ENCODE data around the gene MCC.
A peak's percentile ranks its signal among the peaks of the same experiment; 100 is the strongest.

Gene MCC

DNA sequence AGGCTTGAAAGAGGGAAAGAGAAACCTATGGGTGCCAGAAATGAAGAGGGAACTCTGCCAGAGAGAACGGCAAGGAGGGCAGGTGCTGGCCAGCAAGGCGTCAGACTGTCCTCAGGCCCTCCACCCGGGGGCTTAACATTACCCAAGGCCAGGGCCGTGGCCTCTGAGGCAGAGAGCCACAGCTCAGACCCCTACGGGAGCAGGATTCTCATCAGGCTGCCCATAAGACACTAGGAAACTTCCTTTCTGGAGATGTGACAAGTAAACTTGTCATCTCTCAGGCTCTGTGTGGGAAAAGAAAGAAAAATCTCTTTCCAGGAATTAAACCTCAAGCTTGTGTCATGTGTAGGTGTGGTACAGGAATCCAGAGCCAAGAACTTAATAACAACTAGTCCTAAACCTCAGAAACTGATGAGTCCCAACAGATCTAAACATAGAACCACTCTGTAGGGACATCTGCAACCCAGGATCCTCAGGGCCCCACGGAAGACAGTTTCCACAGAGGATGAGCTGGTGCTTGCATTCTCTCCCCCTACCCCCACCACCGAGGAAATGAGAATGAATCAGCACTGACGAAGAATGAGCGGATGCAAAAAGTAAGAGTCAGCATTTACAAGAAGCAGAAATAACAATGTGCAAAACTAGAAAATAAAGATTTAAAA, 437.4 kb downstream of the MCC start:
- FAIRE-seq (no peak), DNase-seq (ENCODE audit: insufficient read length, low spot score) (peak; percentile 44)
- no peak for TF ChIP-seq POLR2A (IDR thresholded peaks at IDR 0.05; ENCODE audit: low read depth, low read length)

DNA sequence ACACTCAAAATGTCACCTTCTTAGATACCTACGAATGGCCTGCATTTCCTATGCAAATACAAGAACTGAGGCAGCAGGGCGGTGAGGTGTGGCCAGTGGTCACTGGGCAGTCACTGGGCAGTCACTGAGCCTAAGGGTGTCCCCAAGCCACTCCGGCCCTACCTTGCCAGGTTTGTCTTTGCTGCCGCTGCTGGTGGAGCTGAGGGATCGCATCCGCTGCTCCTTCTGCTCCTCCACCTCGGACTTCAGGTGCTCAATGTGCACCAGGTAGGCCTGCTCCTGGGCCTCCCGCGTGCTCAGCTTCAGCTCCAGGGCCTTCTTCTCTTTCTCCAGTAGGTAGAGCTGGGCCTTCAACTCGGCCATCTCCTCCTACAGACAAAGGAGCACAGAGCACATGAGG, 439.3 kb downstream of the MCC start:
- FAIRE-seq (no peak), DNase-seq (ENCODE audit: insufficient read length, low spot score) (no peak)
- no peak for TF ChIP-seq POLR2A (IDR thresholded peaks at IDR 0.05; ENCODE audit: low read depth, low read length)

DNA sequence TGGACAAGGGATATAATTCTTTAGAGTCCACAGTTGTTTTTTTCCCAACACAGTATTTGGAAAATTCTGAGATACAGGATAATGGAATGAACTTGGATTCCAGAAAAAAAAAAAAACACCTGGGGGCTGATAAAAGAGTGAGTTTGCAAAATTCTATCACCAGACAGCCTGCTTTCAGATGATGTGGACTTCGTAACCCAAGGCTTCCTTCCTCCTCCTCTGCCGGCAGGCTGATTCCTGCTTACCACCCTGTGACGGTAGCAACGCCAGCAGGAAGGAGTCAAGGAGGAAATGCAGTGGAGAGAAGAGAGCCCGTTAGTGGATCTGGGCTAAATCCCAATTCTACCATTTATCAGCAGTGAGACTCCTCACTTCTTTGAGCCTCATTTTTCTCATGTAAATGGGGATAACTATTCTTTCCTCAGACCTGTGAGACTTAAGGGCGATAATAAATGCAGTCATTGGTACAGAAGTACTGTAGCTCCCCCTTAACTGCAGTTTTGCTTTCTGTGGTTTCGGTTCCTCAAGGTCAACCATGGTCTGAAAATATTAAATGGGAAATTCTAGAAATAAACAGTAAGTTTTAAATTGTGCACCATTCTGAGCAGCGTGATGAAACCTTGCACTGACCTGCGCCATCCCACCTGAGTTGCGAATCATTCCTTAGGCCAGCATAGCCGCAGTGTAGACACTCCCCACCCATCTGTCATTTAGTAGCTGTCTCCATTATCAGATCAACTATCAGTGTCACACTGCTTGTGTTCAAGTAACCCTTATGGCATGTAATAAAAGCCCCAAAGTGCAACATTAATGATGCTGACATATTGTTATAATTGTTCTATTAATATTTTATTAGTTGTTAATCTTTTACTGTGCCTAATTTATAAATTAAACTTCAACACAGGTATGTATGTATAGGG, 440.3 kb downstream of the MCC start:
- no peak for TF ChIP-seq POLR2A (IDR thresholded peaks at IDR 0.05; ENCODE audit: low read depth, low read length)
- FAIRE-seq = no peak
- DNase-seq (ENCODE audit: insufficient read length, low spot score) = no peak

DNA sequence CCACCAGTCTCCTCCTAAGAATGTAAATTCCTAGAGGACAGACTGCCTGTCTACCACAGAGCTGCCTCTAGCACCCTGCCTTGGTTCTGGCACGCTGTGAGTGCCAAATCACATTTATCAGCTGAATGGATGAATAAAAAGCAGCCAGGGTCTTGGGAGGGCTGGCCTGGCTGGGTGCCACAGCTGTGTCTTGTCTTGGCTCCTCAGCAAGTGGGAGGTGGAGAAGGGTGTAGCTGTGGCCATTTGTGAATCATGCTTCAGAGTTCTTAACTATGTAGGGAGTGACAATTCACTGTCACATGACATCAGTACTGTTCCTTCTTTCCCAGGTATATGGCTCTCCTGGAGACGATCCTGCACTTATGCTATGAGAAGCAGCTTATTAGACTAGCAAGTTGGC, 441.0 kb downstream of the MCC start:
- FAIRE-seq (no peak), DNase-seq (ENCODE audit: insufficient read length, low spot score) (peak; percentile 28)
- TF ChIP-seq POLR2A (IDR thresholded peaks at IDR 0.05; ENCODE audit: low read depth, low read length) = no peak

DNA sequence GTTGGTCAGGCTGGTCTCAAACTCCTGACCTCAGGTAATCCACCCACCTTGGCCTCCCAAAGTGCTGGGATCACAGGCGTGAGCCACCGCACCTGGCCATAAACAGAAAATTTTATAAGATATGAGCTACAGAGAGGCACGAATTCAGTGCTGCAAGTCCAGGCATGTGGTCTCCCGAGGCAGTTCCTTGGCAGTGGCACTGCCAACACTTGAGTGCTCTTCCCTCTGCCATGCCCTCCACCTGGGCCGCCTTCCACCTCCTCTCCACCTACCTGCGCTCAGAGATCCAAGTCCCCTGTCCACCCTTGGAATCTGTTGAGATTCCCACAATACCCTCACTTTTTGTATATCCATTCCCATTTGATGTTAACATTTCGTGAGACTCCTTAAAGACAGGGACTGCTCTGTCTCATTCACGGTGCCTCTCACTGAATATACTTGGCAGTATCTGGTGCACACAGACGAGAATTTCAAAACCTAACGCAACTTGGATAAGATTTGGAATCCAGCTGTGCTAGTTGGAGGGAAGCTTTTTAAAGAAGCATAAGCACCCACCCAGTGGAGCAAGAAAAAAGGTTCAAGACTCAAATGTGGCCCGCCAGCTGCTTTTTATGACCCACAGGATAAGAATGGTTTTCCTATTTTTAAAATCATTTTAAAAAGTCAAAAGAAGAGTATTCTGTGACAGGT, 443.3 kb downstream of the MCC start:
- FAIRE-seq = no peak
- TF ChIP-seq POLR2A (IDR thresholded peaks at IDR 0.05; ENCODE audit: low read depth, low read length) = no peak
- DNase-seq (ENCODE audit: insufficient read length, low spot score) = no peak

DNA sequence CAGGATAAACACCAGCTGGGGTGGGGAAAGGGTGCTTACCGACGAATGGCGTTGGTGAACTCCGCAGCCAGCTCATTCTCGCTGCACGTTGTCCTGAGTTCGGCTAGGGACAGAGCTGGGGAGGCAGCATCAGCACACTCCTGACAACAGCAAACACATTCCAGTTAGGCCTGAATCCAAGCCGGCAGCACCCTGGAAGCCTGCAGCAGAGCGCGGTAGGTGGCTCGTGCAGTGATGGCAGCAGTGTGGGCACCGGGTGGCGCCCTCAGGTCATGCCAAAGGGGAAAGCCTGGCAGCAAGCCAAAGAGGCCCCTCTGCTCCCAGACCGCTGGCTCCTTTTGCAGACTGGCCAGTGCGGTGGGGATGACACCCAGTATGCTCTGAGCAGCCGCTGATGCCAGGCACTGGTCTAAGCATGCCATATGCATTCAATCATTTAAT, 444.7 kb downstream of the MCC start:
- DNase-seq (ENCODE audit: insufficient read length, low spot score) (no peak), FAIRE-seq (no peak)
- TF ChIP-seq POLR2A (IDR thresholded peaks at IDR 0.05; ENCODE audit: low read depth, low read length) = no peak

DNA sequence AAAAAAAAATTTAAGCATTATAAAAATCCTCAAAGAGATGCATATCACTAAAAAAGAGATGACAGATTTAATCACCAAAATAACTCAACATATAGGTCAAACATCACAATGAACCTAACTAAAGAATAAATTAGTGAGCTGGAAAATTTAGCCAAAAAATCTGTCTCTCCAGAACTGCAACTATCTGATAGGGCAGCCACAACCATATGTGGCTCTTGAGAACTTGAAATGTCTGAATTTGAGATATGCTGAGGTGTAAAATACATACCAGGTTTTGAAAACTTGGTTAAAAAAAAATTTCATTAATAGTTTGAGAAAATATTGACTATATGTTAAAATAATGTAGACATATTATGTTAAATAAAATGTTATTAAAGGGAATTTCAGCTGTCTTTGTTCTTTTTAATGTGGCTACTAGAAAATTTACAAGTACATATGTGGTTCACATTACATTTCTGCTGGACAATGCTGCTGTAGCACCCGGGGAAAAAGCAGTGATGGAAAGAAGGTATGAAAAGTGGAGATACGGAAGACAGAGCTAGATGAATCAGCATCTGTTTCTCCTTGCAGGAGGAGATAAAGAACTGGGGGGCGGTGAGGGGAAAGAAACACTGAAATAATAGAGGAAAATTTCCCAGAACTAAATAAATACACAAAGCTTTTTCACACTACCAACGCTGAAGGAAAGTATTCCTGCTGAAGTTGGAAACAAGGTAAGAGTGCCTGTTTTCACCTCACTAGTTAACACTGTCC, 445.6 kb downstream of the MCC start:
- FAIRE-seq (no peak), DNase-seq (ENCODE audit: insufficient read length, low spot score) (no peak)
- no peak for TF ChIP-seq POLR2A (IDR thresholded peaks at IDR 0.05; ENCODE audit: low read depth, low read length)

DNA sequence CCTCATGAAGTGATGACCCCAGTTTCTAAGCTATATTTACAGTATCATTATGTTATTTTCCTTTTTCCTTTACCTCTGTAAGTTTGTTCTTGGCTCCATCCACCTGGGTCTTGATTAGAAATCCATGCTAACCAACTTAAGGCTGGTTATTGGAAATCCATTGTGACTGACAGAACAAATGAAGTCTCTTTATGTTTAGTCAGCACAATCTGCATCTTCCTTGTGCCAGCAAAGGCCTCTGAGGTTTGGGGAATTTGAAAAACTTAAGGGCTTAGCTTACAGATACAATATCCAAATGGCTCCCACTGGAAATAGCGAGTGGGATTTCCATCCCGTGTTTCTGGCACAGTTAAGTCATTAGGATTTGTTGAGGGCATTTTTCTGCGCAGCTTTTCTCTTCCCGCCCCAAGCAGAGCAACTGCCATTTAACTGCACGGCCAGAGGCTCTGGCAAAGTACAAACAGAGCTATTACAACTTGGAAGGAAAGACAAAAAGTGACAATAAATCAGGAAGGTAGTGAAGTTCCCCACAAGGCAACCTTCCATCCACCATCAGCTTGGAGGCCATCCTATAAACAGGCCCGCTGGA, 447.5 kb downstream of the MCC start:
- no peak for FAIRE-seq
- DNase-seq (ENCODE audit: insufficient read length, low spot score) = no peak
- no peak for TF ChIP-seq POLR2A (IDR thresholded peaks at IDR 0.05; ENCODE audit: low read depth, low read length)

DNA sequence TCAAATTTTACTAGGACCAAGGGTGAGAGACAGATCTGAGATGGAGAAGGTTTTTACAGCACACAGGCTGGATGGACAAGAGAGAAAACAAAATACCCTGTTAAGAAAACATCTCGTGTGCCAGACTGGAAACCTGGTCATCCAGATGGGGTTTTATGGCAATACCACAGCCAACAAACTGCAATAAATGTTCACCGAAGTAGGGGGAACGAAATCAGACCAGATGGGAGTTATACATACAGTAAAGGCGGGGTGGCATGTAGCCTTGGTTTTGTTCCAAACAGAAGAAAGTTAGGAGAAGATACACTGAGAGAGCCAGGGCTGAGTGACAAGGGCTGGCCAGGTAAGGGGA, 448.3 kb downstream of the MCC start:
- DNase-seq (ENCODE audit: insufficient read length, low spot score) (no peak), FAIRE-seq (no peak)
- no peak for TF ChIP-seq POLR2A (IDR thresholded peaks at IDR 0.05; ENCODE audit: low read depth, low read length)

DNA sequence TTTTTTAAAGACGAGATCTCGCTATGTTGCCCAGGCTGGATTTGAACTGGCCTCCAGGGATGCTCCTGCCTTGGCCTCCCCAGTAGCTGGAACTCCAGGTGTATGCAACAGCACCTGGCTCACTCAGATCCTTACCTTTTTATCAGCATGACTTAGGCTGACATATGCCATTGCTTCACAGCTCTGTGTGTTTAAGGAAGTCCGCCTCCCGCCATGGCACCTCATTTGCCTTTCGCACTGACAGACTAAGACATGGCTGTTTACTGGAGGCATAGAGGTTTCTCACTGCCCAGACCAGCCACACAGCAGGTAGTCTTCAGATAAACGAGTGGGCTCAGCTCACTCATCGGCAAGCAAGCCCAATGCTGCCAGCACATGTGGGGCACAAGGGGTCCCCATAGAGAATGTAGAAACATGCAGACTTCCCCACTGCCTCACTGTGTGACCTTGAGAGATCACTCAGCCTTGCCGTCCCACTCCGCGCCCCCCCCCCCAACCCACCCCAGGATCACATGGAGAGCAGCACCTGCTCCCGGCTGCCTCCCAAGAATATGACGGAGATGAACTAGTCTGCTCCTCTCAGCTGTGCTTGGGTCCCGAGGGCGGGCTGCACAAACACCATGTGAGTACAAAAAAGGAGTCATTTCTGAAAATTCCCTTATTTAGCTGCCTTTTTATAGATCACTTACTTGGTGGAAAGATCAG, 448.9 kb downstream of the MCC start:
- no peak for TF ChIP-seq POLR2A (IDR thresholded peaks at IDR 0.05; ENCODE audit: low read depth, low read length)
- no peak for FAIRE-seq
- DNase-seq (ENCODE audit: insufficient read length, low spot score) = no peak

DNA sequence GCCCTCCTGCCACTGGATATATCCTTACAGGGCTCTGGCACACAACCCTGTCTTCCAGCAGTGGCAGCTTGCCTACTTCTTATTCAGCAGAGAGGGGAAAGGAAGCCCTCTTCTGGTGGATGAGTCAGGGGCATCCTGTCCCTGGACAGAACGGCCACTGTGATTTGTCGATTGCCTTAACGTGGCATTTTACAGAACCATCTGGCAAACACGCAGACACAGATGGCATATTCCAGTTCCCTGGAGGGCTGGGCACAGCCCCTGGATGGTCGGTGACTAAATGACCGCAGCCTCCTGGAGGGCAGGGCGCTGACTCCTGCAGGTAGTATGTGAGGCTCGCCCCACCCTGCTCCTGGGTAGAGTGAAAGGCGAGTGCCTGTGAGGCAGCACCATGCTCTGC, 449.5 kb downstream of the MCC start:
- peak; percentile 48 for FAIRE-seq
- TF ChIP-seq POLR2A (IDR thresholded peaks at IDR 0.05; ENCODE audit: low read depth, low read length) = no peak
- peak; percentile 61 for DNase-seq (ENCODE audit: insufficient read length, low spot score)

DNA sequence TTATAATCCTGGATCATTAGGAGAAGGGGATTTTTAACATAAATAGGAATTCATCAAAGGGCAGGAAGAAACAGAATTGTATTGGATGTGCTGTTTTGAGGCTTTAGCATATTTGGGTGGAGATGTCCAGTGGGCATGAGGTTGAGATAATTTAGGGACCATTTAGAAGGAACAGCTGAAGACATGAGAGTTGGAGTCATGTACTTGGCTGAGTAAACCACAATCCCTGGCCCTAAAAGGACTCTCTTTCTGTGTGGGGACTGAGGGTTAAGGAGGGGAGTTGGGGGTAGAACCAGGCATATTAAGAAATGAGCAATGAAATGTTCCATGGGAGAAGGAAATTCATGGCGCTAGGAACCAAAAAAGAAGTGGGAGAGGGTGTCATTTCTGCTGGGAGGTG, 450.1 kb downstream of the MCC start:
- TF ChIP-seq POLR2A (IDR thresholded peaks at IDR 0.05; ENCODE audit: low read depth, low read length) = no peak
- no peak for FAIRE-seq

DNA sequence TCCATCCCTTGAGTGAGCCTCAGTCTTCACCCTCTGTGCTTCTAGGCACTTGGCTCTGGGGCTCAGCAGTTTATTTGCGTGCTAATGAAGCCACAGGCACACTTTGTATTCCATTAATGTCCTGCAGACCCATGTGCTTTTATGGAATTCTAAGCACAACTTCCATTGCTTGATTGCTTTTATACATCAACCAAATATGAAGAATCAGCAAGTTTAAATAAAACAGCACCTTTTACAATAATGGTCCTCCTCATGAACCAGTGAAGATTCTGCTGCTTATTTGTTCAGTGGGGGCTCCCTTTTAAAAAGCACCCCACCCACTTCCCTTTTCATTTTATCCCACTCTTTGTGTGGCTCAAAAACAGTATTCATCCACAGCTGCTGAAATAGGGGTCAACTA, 451.4 kb downstream of the MCC start:
- no peak for DNase-seq (ENCODE audit: insufficient read length, low spot score)
- FAIRE-seq = no peak
- TF ChIP-seq POLR2A (IDR thresholded peaks at IDR 0.05; ENCODE audit: low read depth, low read length) = no peak

More for the DNA sequence above, 450.1 kb downstream of the MCC start:
- no peak for DNase-seq (ENCODE audit: insufficient read length, low spot score)

Measured in H54 (cell line).